Endothelial cell of umbilical vein (primary cell): Measurements from ENCODE around the gene EEF2K. TPM values are rescaled to one million over a fixed set of nuclear protein-coding genes. Genes with fewer than 3 reads are reported as not detected.

Source experiments
- BruUV-seq: library from RNA; stranded (reverse); fragments of 400-500 nt; replicated peaks from 2 replicates; lab custom pipeline; 2021; lab: Mats Ljungman, UMichigan
- CTCF ChIA-PET: fragments of 300-600, 350-600 bp; sonication (Branson Sonifier 250); formaldehyde crosslinking; loops from one replicate; lab custom pipeline; 2021; ENCODE audit warnings: antibody characterized with exemption, inconsistent platforms; lab: Charles Lee
- POLR2A ChIA-PET: fragments of 300-600, 350-600 bp; sonication (Branson Sonifier 250); formaldehyde crosslinking; loops from one replicate; lab custom pipeline; 2021; ENCODE audit warnings: antibody characterized with exemption, inconsistent platforms; lab: Charles Lee
- DNase-seq: peaks from one replicate; pipeline ENCODE4 v3.0.0-alpha.2; 2011; ENCODE audit warnings: low read depth, low spot score
- FAIRE-seq: peaks from 2 replicates; lab custom pipeline; 2011; peaks lifted over from hg19 to GRCh38; lab: Jason Lieb, UNC
- H2AFZ ChIP-seq: 2 replicates; pipeline ENCODE4 v1.6.0; 2012; ENCODE audit warnings: low read depth, low read length, control low read depth, inconsistent platforms
- H3K27ac ChIP-seq: 2 replicates; pipeline ENCODE4 v1.5.1; 2011; ENCODE audit warnings: low read depth, mild to moderate bottlenecking, control low read depth, low read length, moderate library complexity; ENCODE audit not compliant: insufficient read depth
- H3K27me3 ChIP-seq, 2 experiments: 2 replicates each; pipeline versions ENCODE4 v1.6.0 to v1.6.1; 2011; ENCODE audit warnings: low read length in 2 of 2, mixed read lengths in 1 of 2; ENCODE audit not compliant: control insufficient read depth in 2 of 2, insufficient read depth in 2 of 2
- H3K36me3 ChIP-seq, 2 experiments: 2 replicates in 1 of 2; 3 replicates in 1 of 2; pipeline ENCODE4 v1.5.1; 2011; ENCODE audit warnings: low read length in 2 of 2, mild to moderate bottlenecking in 1 of 2, moderate library complexity in 1 of 2; ENCODE audit not compliant: control insufficient read depth in 2 of 2, insufficient read depth in 2 of 2; ENCODE audit errors: extremely low read depth in 1 of 2
- H3K4me1 ChIP-seq: 3 replicates; pipeline ENCODE4 v1.5.1; 2011; ENCODE audit warnings: mild to moderate bottlenecking, low read length; ENCODE audit not compliant: control insufficient read depth, insufficient read depth; ENCODE audit errors: extremely low read depth
- H3K4me2 ChIP-seq: 2 replicates; pipeline ENCODE4 v1.6.1; 2011; ENCODE audit warnings: low read length, control low read depth, mixed read lengths; ENCODE audit not compliant: insufficient read depth
- H3K4me3 ChIP-seq, 3 experiments: fragments of 200-600 bp in 1 of 3; sonication (generic), shearing (Covaris generic) in 1 of 3; replicated peaks in 1 of 3; 2 replicates each; pipeline ENCODE4 v1.5.1; 2011 to 2016; ENCODE audit warnings: control low read depth in 3 of 3, low read length in 3 of 3, mild to moderate bottlenecking in 2 of 3, inconsistent platforms in 1 of 3, low read depth in 1 of 3, moderate library complexity in 1 of 3; ENCODE audit not compliant: insufficient read depth in 1 of 3
- H3K79me2 ChIP-seq: 2 replicates; pipeline ENCODE4 v1.6.0; 2012; ENCODE audit warnings: low read length, inconsistent platforms; ENCODE audit not compliant: control insufficient read depth, insufficient read depth
- H3K9ac ChIP-seq: replicated peaks from 2 replicates; pipeline ENCODE3; 2011; ENCODE audit warnings: low read length, control low read depth; ENCODE audit not compliant: insufficient read depth; ENCODE audit errors: extremely low read depth
- H3K9me1 ChIP-seq: replicated peaks from 3 replicates; pipeline ENCODE4 v1.6.0; 2011; ENCODE audit warnings: mild to moderate bottlenecking, low read length; ENCODE audit not compliant: control insufficient read depth, insufficient read depth; ENCODE audit errors: extremely low read depth
- H3K9me3 ChIP-seq: replicated peaks from 2 replicates; pipeline ENCODE4 v1.5.1; 2012; ENCODE audit warnings: low read length, inconsistent platforms; ENCODE audit not compliant: control insufficient read depth, insufficient read depth
- H4K20me1 ChIP-seq: replicated peaks from 2 replicates; pipeline ENCODE3; 2011; ENCODE audit warnings: mild to moderate bottlenecking, low read length; ENCODE audit not compliant: control insufficient read depth, insufficient read depth; ENCODE audit errors: extremely low read depth
- EZH2 ChIP-seq: IDR thresholded peaks from 2 replicates; pipeline ENCODE4 v1.6.1; 2012; ENCODE audit warnings: borderline replicate concordance, low read depth, mild to moderate bottlenecking, moderate library complexity, low read length, inconsistent platforms; ENCODE audit not compliant: severe bottlenecking
- FOS ChIP-seq: IDR thresholded peaks from 2 replicates; pipeline ENCODE4 v1.6.1; 2011; ENCODE audit warnings: mild to moderate bottlenecking, low read length, moderate library complexity, borderline replicate concordance; ENCODE audit not compliant: insufficient read depth
- GATA2 ChIP-seq: IDR thresholded peaks from 2 replicates; pipeline ENCODE4 v1.7.0; 2011; ENCODE audit warnings: low read depth, mild to moderate bottlenecking, moderate library complexity, mixed read lengths, low read length; ENCODE audit not compliant: insufficient read length, insufficient read depth
- JUN ChIP-seq: IDR thresholded peaks from 2 replicates; pipeline ENCODE4 v1.6.1; 2011; ENCODE audit warnings: borderline replicate concordance, low read depth; ENCODE audit not compliant: insufficient read length, insufficient read depth
- MYC ChIP-seq: IDR thresholded peaks from one replicate; pipeline ENCODE4 v1.6.1; 2011; ENCODE audit warnings: mild to moderate bottlenecking, low read depth, low read length
- POLR2A ChIP-seq: IDR thresholded peaks from 2 replicates; pipeline ENCODE4 v1.6.1; 2012; ENCODE audit warnings: low read depth, mild to moderate bottlenecking, control low read depth, low read length
- POLR2AphosphoS5 ChIP-seq: IDR thresholded peaks from 2 replicates; pipeline ENCODE4 v1.6.1; 2012; ENCODE audit warnings: low read depth, mild to moderate bottlenecking, control low read depth, low read length, moderate library complexity; ENCODE audit not compliant: insufficient read depth
- dilution Hi-C: fragments of 300-500 bp; cut with MboI; formaldehyde crosslinking; loops from one replicate; pipeline ENCODE4 v1.15.0; 2019; ENCODE audit warnings: low sequenced_read_pairs; ENCODE audit not compliant: extremely low pct_ligation_motif_present
- intact Hi-C: fragments of 100-400 bp; cut with micrococcal nuclease; formaldehyde crosslinking; loops from one replicate; pipeline ENCODE4 v1.10.0; 2022
- polyA plus RNA-seq, 4 experiments: library from polyadenylated mRNA; depleted of rRNA in 3 of 4; stranded (reverse) in 3 of 4; unstranded in 1 of 4; fragments of >200 nt; gene quantifications; 2 replicates each; pipeline versions ENCODE4 v1.2.1 to v1.2.3, GENCODE V29; 2011 to 2012; ENCODE audit warnings: missing spikeins in 1 of 4
- total RNA-seq: library from RNA; stranded (reverse); gene quantifications from 2 replicates; pipeline ENCODE4 v1.2.3, GENCODE V29; 2021
- TF ChIP-seq, protein P1 (sequence below), 2 donors: IDR thresholded peaks; 1 replicate in 1 of 2; 2 replicates in 1 of 2; pipeline ENCODE4 v1.5.1; 2011; ENCODE audit warnings: low read length in 2 of 2, mild to moderate bottlenecking in 2 of 2, moderate library complexity in 2 of 2, control low read depth in 1 of 2, inconsistent platforms in 1 of 2, low read depth in 1 of 2; ENCODE audit not compliant: insufficient read depth in 1 of 2; ENCODE audit errors: extremely low read depth in 1 of 2
- TF ChIP-seq, protein P2 (sequence below): IDR thresholded peaks from 2 replicates; pipeline ENCODE4 v1.6.1; 2011; ENCODE audit not compliant: insufficient read depth, insufficient read length

The EEF2K gene
- total and polyA plus RNA-seq, 2 donors (not counting 3 experiments of a cell fraction or from before 2014, with no cell fraction given), result 16.0 to 48.6 TPM

DNA sequence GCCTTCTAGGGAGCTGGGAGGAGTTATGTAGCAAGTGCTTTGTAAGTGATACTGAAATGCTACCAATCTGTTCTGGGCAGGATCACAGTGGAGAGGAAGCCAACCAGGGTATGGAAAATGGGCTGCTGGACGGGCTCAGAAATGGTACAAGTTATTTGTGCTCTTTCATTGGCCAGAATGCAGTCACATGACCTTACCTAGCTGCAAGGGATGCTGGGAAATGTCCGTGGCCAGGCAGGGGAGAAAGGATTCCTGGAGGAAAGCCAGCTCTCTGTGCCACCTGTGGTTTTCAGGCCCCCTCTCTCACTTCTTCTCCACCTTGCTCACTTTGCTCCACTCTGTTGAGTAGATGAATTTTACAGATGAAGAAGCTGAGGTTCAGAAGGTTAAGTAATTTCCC is 4.8 kb downstream of the EEF2K start:
- BruUV-seq, result no TSS peak
- H3K79me2 ChIP-seq, result peaks cover 57% of the 10 kb centered on the region
- TF ChIP-seq JUN (no peak), EZH2 (no peak), POLR2A (no peak), POLR2AphosphoS5 (no peak), MYC (no peak), GATA2 (no peak), FOS (no peak)
- TF ChIP-seq, protein P1, sequence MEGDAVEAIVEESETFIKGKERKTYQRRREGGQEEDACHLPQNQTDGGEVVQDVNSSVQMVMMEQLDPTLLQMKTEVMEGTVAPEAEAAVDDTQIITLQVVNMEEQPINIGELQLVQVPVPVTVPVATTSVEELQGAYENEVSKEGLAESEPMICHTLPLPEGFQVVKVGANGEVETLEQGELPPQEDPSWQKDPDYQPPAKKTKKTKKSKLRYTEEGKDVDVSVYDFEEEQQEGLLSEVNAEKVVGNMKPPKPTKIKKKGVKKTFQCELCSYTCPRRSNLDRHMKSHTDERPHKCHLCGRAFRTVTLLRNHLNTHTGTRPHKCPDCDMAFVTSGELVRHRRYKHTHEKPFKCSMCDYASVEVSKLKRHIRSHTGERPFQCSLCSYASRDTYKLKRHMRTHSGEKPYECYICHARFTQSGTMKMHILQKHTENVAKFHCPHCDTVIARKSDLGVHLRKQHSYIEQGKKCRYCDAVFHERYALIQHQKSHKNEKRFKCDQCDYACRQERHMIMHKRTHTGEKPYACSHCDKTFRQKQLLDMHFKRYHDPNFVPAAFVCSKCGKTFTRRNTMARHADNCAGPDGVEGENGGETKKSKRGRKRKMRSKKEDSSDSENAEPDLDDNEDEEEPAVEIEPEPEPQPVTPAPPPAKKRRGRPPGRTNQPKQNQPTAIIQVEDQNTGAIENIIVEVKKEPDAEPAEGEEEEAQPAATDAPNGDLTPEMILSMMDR (IDR thresholded peaks at IDR 0.05; ENCODE audit: extremely low read depth in 1 of 2, insufficient read depth in 1 of 2, low read depth in 1 of 2, low read length in 2 of 2), result no peak
- TF ChIP-seq, protein P2, sequence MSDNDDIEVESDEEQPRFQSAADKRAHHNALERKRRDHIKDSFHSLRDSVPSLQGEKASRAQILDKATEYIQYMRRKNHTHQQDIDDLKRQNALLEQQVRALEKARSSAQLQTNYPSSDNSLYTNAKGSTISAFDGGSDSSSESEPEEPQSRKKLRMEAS, result no peak
- H2AFZ ChIP-seq, result no peak overlapping the region
- no peak overlapping the region for H3K4me3 ChIP-seq
- intact Hi-C loops (no loop called here), dilution Hi-C loops (no loop called here)
- H3K36me3 ChIP-seq, result no peaks in the 10 kb centered on the region
- no peaks in the 10 kb centered on the region for H3K27me3 ChIP-seq
- ChIA-PET CTCF (interaction anchor here (1.1 to 1.7 kb wide), 3 partner anchors 11 to 89 kb away, joined by 3 read pairs; no protein-coding TSS in a partner anchor), POLR2A (no interaction called here)
- FAIRE-seq (peak; percentile 24), DNase-seq (no peak)
- H3K27ac ChIP-seq, result no peak overlapping the region
- no peaks in the 10 kb centered on the region for H4K20me1 ChIP-seq
- no peak overlapping the region for H3K9ac ChIP-seq
- H3K4me1 ChIP-seq, result peaks cover 11% of the 10 kb centered on the region
- H3K9me1 ChIP-seq, result no peaks in the 10 kb centered on the region
- H3K4me2 ChIP-seq, result no peak overlapping the region
- H3K9me3 ChIP-seq, result no peaks in the 10 kb centered on the region
